SKM-1 (cell line): Measurements from ENCODE around the gene SLC25A10.

Experiments
- DNase-seq: peaks from one replicate; lab custom pipeline; 2025; ENCODE audit not compliant: unreplicated experiment; lab: John Stamatoyannopoulos, UW

The SLC25A10 gene

GRCh38 chr17:81686614-81687013 lies 25.5 kb upstream of the SLC25A10 start:
- no peak for DNase-seq

DNA sequence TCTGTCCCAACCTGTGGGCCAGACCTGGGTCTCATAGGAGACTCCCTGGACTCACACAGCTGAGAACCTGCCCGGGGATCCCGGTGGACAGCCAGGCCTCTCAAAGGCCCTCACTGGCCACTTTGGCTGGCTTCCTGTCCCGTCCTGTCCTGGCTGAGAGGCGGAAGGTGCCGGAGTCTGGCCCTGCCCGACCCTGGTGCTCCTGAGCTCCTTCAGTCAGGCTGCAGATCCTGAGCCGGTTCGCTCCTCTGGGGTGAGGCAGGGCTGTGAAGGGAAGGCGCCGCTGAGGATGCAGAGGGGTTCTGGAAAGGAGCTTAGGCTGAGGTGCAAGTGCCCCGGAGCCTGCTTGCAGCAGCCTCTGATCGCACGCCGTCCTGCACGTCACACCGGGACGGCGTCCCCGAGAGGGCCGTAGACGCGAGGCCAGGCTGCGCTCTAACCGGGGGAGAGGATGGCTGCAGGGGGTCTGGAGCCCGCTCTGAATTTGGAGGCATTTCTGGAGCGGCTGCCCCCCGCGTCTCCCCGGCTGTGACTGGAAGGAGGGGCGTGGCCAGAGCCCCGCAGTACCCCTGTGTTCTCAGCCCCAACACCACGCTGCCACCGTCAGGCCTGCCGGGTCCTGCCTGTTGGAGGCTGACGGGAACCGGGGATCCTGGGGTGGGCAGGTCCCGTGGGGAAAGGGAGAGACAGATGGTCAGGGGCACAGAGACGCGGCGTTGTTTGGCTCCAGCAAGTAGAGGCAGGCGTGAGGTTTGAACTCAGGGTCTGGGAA lies 24.1 kb upstream of the SLC25A10 start:
- DNase-seq: no peak

GRCh38 chr17:81688616-81689015 lies 23.5 kb upstream of the SLC25A10 start:
- no peak for DNase-seq

DNA sequence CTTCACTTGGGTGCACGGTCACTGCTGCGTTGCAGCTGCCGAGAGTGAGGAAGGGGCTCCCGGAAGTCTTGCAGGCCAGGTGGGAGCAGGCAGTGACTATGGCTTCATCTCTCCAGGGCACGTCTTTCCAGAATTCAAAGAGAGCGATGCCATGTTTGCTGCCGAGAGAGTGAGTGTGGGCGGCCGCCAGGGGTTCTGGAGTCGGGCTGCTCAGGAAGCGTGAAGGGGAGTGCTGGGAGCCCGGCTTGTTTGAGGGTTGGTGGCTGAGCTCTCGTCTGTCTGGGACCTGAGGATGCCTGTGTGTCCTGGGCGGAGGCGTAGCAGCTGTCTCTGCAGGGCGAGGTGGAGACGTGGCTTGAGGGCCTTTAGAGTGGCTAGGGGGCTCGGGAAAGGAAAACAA lies 22.0 kb upstream of the SLC25A10 start:
- DNase-seq: no peak

- no peak for DNase-seq
Observed at GRCh38 chr17:81690549-81690948, 21.5 kb upstream of the SLC25A10 start.

- DNase-seq: no peak
Observed at GRCh38 chr17:81691196-81691595, 20.9 kb upstream of the SLC25A10 start.

GRCh38 chr17:81691608-81692007 lies 20.5 kb upstream of the SLC25A10 start:
- no peak for DNase-seq

DNA sequence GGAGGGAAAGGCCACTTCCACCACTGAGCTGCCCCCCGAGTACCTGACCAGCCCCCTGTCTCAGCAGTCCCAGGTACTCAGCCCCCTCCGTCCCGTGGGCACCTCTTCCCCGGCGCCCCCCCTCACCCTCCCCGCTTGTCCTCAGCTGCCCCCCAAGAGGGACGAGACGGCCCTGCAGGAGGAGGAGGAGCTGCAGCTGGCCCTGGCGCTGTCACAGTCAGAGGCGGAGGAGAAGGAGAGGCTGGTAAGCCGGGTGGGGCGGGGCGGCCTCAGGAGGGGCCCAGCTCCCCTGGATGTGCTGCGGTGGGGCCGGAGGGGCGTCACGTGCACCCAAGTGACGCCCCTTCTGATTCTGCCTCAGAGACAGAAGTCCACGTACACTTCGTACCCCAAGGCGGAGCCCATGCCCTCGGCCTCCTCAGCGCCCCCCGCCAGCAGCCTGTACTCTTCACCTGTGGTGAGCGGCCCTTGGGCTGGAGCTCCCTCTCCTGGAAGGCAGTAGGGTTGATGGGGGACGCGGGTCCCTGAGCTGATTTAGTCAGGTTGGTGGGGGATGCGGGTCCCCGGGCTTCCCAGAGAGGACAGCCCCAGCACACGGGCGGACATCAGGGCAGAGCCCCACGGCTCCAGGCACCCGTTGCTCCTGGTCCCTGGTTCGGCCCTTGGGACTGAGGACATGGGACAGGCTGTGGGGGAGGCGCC lies 18.4 kb upstream of the SLC25A10 start:
- DNase-seq: no peak

GRCh38 chr17:81694810-81695209 lies 17.3 kb upstream of the SLC25A10 start:
- no peak for DNase-seq

DNA sequence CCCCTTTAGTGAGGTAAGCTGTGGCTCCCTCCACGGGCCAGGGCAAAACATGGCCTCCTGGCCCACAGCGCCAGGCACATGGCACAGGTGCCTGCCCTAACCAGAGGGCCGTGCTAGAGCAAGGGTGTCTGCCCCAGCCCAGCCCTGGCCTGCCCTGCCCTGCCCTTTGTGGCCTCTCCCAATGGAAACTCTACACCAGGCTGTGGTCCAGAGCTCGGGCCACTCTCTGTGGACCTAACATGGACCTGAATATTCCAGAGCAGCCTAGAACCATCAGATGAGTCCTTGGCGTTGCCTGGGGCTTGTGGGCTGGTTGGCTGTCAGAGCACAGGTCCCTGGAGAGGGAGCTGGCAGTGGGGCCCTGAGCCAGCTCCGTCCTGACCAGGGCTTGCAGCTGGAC lies 16.9 kb upstream of the SLC25A10 start:
- DNase-seq: no peak

DNA sequence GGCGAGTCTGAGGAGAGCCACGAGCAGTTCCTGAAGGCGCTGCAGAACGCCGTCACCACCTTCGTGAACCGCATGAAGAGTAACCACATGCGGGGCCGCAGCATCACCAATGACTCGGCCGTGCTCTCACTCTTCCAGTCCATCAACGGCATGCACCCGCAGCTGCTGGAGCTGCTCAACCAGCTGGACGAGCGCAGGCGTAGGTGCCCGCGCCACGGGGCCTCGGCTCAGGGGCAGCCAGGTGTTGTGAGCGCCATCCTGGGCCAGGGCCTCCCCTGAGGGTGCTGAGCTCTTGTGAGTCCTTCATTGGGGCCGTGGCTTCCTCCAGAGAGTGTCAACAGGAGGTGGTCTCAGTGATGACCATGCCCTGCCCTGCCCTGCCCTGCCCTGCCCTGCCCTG lies 16.3 kb upstream of the SLC25A10 start:
- DNase-seq: no peak

DNA sequence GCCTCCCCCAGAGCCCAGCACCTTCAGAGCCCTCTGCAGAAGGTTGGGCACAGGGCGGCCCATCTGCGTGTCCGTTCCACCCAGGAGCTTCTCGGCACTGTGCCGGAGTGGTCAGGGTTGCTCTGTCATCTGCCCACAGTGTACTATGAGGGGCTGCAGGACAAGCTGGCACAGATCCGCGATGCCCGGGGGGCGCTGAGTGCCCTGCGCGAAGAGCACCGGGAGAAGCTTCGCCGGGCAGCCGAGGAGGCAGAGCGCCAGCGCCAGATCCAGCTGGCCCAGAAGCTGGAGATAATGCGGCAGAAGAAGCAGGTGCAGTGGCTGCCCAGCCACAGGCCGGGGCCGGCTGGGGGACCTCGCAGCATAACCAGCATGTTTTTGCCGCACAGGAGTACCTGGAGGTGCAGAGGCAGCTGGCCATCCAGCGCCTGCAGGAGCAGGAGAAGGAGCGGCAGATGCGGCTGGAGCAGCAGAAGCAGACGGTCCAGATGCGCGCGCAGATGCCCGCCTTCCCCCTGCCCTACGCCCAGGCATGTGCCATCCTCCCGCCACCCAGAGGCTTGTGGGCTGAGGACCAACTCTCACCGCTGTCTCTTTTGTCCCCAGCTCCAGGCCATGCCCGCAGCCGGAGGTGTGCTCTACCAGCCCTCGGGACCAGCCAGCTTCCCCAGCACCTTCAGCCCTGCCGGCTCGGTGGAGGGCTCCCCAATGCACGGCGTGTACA lies 15.7 kb upstream of the SLC25A10 start:
- DNase-seq: no peak

DNA sequence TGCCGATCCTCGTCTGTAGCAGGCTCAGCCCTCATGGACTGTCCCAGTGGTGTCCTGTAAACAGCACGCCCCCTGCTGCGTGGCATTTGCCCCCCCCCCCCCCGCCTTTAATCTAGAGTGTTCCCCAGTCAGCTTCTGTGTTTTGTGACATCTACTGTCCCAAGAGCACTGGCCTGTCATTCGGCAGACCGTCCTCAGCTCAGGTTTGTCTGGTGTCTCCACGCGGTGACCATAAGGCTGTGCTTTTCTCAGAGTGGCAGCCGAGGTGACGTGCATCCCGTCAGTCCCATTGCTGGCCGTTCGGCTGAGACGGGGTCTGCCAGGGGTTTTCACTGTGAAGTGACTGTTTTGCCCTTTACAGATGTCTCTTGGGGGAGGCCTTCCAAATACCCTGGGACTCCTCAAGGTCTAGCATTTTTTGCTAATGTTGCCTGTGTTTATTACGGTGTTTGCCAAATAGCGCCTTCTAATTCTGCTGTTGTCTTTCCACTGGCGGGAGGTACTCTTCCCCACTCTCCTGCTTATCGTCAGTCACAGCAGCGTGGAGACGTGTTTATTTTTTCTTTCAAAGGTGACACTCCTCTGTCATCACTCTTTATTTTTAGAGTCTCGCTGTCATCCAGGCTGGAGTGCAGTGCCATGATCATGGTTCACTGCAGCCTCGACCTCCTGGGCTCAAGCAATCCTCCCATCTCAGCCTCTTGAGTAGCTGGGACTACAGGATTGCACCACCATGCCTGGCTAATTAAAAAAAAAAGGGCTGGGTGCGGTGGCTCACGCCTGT lies 14.6 kb upstream of the SLC25A10 start:
- DNase-seq: no peak

DNA sequence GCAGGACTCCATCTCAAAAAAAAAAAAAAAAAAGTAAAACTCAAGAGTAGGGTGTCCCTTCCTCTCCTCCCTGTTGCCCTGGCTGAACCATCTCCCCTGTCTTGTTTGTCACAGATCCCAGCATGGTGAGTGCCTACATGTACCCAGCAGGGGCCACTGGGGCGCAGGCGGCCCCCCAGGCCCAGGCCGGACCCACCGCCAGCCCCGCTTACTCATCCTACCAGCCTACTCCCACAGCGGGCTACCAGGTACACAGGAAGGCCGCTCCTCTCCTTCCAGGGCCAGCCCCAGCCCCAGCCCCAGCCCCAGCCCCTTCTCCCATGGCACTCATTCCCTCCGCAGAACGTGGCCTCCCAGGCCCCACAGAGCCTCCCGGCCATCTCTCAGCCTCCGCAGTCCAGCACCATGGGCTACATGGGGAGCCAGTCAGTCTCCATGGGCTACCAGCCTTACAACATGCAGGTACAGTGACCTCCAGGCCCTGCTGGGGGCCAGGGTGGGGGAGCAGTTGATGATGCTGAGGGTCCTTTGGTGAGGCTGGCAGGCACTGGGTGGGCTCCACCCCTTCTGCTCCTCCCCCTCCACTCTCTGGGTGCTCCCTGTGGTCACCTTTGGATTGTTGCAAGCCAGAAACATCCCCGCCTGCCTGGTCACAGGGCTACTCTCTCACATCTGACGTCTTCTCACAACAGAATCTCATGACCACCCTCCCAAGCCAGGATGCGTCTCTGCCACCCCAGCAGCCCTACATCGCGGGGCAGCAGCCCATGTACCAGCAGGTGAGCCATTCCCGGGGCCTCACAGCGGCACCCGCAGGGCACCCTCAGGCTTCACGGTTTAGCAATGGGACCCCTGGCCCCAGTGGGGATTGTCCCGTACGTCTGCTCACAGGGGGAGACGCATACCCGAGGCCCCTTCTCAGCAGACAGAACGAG lies 11.5 kb upstream of the SLC25A10 start:
- no peak for DNase-seq

- no peak for DNase-seq
Observed at GRCh38 chr17:81701288-81702071, 10.6 kb upstream of the SLC25A10 start.

DNA sequence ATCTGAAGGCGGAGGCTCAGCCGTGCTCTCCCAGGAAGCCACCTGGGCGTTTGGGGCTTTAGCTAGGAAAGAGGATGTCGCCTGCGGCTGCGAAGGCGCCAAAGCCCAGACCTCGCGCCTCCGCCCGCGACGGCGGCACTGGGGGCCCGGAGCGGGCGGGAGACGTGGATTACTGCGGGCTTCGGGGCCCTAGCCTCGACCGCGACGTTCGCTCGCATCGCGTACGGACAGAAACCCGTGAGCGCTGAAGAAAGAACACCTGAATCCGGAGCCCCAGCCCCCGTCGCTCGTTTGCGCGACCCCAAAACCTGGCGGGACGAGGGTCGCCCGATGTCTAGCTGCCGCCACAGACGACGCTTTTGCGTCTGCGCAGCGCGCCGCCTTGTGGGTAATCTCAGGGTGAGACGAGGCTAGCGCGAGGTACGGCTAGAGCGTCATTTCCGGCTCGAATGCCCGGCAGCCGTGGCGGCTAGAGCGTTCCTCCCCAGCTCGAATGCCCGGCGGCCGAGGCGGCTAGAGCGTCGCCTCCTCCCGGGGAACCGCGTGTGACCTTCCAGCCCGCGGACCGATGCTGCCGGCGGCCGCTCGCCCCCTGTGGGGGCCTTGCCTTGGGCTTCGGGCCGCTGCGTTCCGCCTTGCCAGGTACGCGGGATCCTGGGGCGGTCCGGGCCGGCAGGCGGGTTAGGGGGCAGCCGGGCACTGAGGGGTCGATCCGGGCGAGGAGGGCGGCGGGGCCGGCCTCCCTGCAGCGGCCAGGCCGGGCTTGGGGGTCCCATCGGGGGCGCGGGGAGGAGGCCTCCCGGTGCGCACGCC lies 8.9 kb upstream of the SLC25A10 start, which contains the start of gene MRPL12:
Gene MRPL12, plus strand, starts transcription at position 434 of the 813 bp plus-strand sequence. Its CDS starts 135 bp downstream, at position 569.
- DNase-seq: peak; percentile 75

DNA sequence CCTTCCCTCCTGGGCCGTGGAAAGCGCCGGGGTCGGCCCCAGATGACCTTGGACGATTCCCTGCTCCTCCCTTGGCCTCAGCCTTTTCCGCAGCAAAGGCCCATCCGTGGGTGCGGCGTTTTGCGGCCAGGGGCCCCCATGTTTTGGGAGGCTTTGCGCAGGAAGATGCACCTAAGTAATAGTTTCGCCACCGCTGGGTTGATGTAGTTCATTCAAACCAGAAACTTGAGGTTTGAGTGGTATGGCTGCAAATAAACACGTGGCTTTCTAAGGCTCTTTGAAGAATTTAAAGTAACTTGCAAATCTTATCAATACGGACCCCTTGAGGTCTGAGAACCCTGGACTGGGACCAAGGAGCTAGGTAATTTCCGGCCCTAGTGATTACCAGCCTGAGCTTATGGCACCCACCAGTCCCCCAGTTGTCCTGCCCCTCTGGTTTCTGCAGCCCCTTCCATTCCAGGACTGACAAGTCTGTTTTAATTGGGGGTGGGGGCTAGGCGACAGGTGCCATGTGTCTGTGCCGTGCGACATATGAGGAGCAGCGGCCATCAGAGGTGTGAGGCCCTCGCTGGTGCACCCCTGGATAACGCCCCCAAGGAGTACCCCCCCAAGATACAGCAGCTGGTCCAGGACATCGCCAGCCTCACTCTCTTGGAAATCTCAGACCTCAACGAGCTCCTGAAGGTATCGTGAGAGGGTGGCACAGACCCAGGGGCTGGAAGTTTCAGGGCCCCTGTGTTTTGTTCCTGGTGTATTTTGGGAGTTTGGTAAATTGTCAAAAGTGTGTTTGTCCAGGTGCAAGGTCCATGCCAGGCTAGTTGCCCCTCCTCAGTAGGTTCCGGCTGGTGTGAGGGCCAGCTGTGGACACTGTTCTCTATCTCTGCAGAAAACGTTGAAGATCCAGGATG lies 8.1 kb upstream of the SLC25A10 start:
- DNase-seq: no peak
